ENCODE data around the gene LCE5A.
"Not testable (repeated sequence)": the region's sequence is repeated elsewhere in the genome, so short reads cannot be mapped to it uniquely, and the experiment has no call there.

The LCE5A gene

GRCh38 chr1:152510503-152510902 lies at the start of gene LCE5A:
Gene LCE5A, plus strand, starts transcription at chr1:152510803. Its CDS starts 732 bp downstream, at chr1:152511535.
- no peak for DNase-seq

GRCh38 chr1:152461544-152461943 lies 49.1 kb upstream of the LCE5A start:
- DNase-seq = peak; percentile 49

- no peak for DNase-seq
These were observed 48.0 kb upstream of the LCE5A start for GRCh38 chr1:152462636-152463035.

GRCh38 chr1:152466217-152466616 lies 44.4 kb upstream of the LCE5A start:
- DNase-seq = no peak

- no peak for DNase-seq
These were observed 36.6 kb upstream of the LCE5A start for GRCh38 chr1:152473887-152474537.

- DNase-seq = no peak
These were observed 30.6 kb upstream of the LCE5A start for GRCh38 chr1:152479792-152480595.

- no peak for DNase-seq
These were observed 28.5 kb upstream of the LCE5A start for GRCh38 chr1:152481869-152482664.

- no peak for DNase-seq
These were observed 24.1 kb upstream of the LCE5A start for GRCh38 chr1:152486400-152487006.

GRCh38 chr1:152487871-152488270 lies 22.7 kb upstream of the LCE5A start:
- no peak for DNase-seq

- not testable (repeated sequence) for DNase-seq
These were observed 19.1 kb upstream of the LCE5A start for GRCh38 chr1:152491537-152491936.

- DNase-seq = peak; percentile 2
These were observed 15.4 kb upstream of the LCE5A start for GRCh38 chr1:152495066-152495675.

- no peak for DNase-seq
These were observed 13.3 kb upstream of the LCE5A start for GRCh38 chr1:152497273-152497672.

GRCh38 chr1:152501704-152502103 lies 8.9 kb upstream of the LCE5A start:
- DNase-seq = no peak

GRCh38 chr1:152502496-152503180 lies 8.0 kb upstream of the LCE5A start:
- no peak for DNase-seq

- DNase-seq = no peak
These were observed 5.5 kb upstream of the LCE5A start for GRCh38 chr1:152505083-152505482.

GRCh38 chr1:152506899-152507498 lies 3.6 kb upstream of the LCE5A start:
- no peak for DNase-seq

GRCh38 chr1:152511596-152511995 lies 993 bp downstream of the LCE5A start:
- no peak for DNase-seq

- DNase-seq = no peak
These were observed 2.5 kb downstream of the LCE5A start for GRCh38 chr1:152513081-152513480.

GRCh38 chr1:152514715-152515433 lies 4.3 kb downstream of the LCE5A start:
- DNase-seq = no peak

GRCh38 chr1:152515434-152515783 lies 4.8 kb downstream of the LCE5A start:
- no peak for DNase-seq

- DNase-seq = no peak
These were observed 5.5 kb downstream of the LCE5A start for GRCh38 chr1:152516082-152516481.

All from NCI-H748 treated with DMSO at 0.1 percent for 48 hours (cell line).